ENCODE measurements around the gene P2RX3.

The P2RX3 gene

GRCh38 chr11:57342702-57343101, 4.5 kb downstream of the P2RX3 start:
- H3K4me1 Mint-ChIP-seq: peaks cover 8 to 9% of the 10 kb centered on the region in 2 donors
- DNase-seq (no peak), ATAC-seq (replicated peaks) (no peak)
- H3K9me3 Mint-ChIP-seq: no peaks in the 10 kb centered on the region
- peaks cover 0 to 18% of the 10 kb centered on the region in 2 donors for H3K27me3 Mint-ChIP-seq
- H3K4me3 Mint-ChIP-seq: no peak overlapping the region
- H3K36me3 Mint-ChIP-seq: no peaks in the 10 kb centered on the region
- H3K27ac Mint-ChIP-seq: no peak overlapping the region

- peaks cover 9% of the 10 kb centered on the region in 2 donors for H3K4me1 Mint-ChIP-seq
- ATAC-seq (replicated peaks) (no peak), DNase-seq (no peak)
- H3K9me3 Mint-ChIP-seq: no peaks in the 10 kb centered on the region
- no peak overlapping the region for H3K27ac Mint-ChIP-seq
- no peak overlapping the region for H3K4me3 Mint-ChIP-seq
- no peaks in the 10 kb centered on the region for H3K36me3 Mint-ChIP-seq
- H3K27me3 Mint-ChIP-seq: peaks cover 0 to 20% of the 10 kb centered on the region in 2 donors
Measured at GRCh38 chr11:57343825-57344224, 5.7 kb downstream of the P2RX3 start.

- H3K27me3 Mint-ChIP-seq: peaks cover 0 to 21% of the 10 kb centered on the region in 2 donors
- no peak overlapping the region for H3K27ac Mint-ChIP-seq
- H3K9me3 Mint-ChIP-seq: no peaks in the 10 kb centered on the region
- no peak for DNase-seq
- no peak overlapping the region for H3K4me3 Mint-ChIP-seq
- peaks cover 11 to 12% of the 10 kb centered on the region in 2 donors for H3K4me1 Mint-ChIP-seq
- H3K36me3 Mint-ChIP-seq: no peaks in the 10 kb centered on the region
- ATAC-seq (replicated peaks): no peak
Measured at GRCh38 chr11:57344826-57345225, 6.7 kb downstream of the P2RX3 start.

GRCh38 chr11:57345555-57346211, 7.5 kb downstream of the P2RX3 start:
- Mint-ChIP-seq H3K9me3 (no peaks in the 10 kb centered on the region), H3K36me3 (no peaks in the 10 kb centered on the region), H3K27me3 (peaks cover 0 to 20% of the 10 kb centered on the region in 2 donors), H3K4me3 (no peak overlapping the region), H3K4me1 (peaks cover 13 to 19% of the 10 kb centered on the region in 2 donors), H3K27ac (no peak overlapping the region)
- DNase-seq (peak; percentile 35), ATAC-seq (replicated peaks) (peak; percentile 78 to 83)

- Mint-ChIP-seq H3K36me3 (peaks cover 3 to 5% of the 10 kb centered on the region in 2 donors), H3K27me3 (peaks cover 0 to 22% of the 10 kb centered on the region in 2 donors), H3K4me3 (no peak overlapping the region), H3K4me1 (peaks cover 13 to 19% of the 10 kb centered on the region in 2 donors), H3K9me3 (peaks cover 4 to 5% of the 10 kb centered on the region in 2 donors), H3K27ac (peak overlapping the region; percentile 65)
- DNase-seq: no peak
- no peak for ATAC-seq (replicated peaks)
Measured at GRCh38 chr11:57347336-57347735, 9.2 kb downstream of the P2RX3 start.

- DNase-seq (no peak), ATAC-seq (replicated peaks) (no peak)
- Mint-ChIP-seq H3K9me3 (peaks cover 4 to 5% of the 10 kb centered on the region in 2 donors), H3K4me1 (peaks cover 13 to 19% of the 10 kb centered on the region in 2 donors), H3K27me3 (peaks cover 0 to 21% of the 10 kb centered on the region in 2 donors), H3K27ac (no peak overlapping the region), H3K36me3 (peaks cover 3 to 5% of the 10 kb centered on the region in 2 donors), H3K4me3 (no peak overlapping the region)
Measured at GRCh38 chr11:57348052-57348451, 9.9 kb downstream of the P2RX3 start.

- Mint-ChIP-seq H3K4me3 (no peak overlapping the region), H3K9me3 (peaks cover 4 to 5% of the 10 kb centered on the region in 2 donors), H3K4me1 (peaks cover 13 to 19% of the 10 kb centered on the region in 2 donors), H3K27ac (no peak overlapping the region), H3K36me3 (peaks cover 3 to 5% of the 10 kb centered on the region in 2 donors), H3K27me3 (peaks cover 0 to 21% of the 10 kb centered on the region in 2 donors)
- ATAC-seq (replicated peaks): no peak
- DNase-seq: no peak
Measured at GRCh38 chr11:57348636-57349313, 10.6 kb downstream of the P2RX3 start.

GRCh38 chr11:57349491-57350274, 11.5 kb downstream of the P2RX3 start:
- Mint-ChIP-seq H3K36me3 (peaks cover 3 to 5% of the 10 kb centered on the region in 2 donors), H3K4me1 (peaks cover 16 to 24% of the 10 kb centered on the region in 2 donors), H3K27ac (no peak overlapping the region), H3K27me3 (peaks cover 3 to 26% of the 10 kb centered on the region in 2 donors), H3K4me3 (no peak overlapping the region), H3K9me3 (peaks cover 4 to 5% of the 10 kb centered on the region in 2 donors)
- ATAC-seq (replicated peaks) (peak; percentile 58 to 60), DNase-seq (peak; percentile 26)

- DNase-seq (no peak), ATAC-seq (replicated peaks) (no peak)
- Mint-ChIP-seq H3K9me3 (peaks cover 4 to 5% of the 10 kb centered on the region in 2 donors), H3K4me3 (no peak overlapping the region), H3K4me1 (peaks cover 8 to 27% of the 10 kb centered on the region in 2 donors), H3K27me3 (peaks cover 18 to 34% of the 10 kb centered on the region in 2 donors), H3K27ac (no peak overlapping the region), H3K36me3 (peaks cover 3 to 5% of the 10 kb centered on the region in 2 donors)
Measured at GRCh38 chr11:57353036-57353435, 14.9 kb downstream of the P2RX3 start.

GRCh38 chr11:57353446-57353845, 15.3 kb downstream of the P2RX3 start:
- H3K27ac Mint-ChIP-seq: no peak overlapping the region
- ATAC-seq (replicated peaks): no peak
- peaks cover 18 to 34% of the 10 kb centered on the region in 2 donors for H3K27me3 Mint-ChIP-seq
- no peak overlapping the region for H3K4me3 Mint-ChIP-seq
- peaks cover 3 to 5% of the 10 kb centered on the region in 2 donors for H3K36me3 Mint-ChIP-seq
- H3K9me3 Mint-ChIP-seq: peaks cover 4 to 5% of the 10 kb centered on the region in 2 donors
- H3K4me1 Mint-ChIP-seq: peaks cover 8 to 27% of the 10 kb centered on the region in 2 donors
- DNase-seq: no peak

- Mint-ChIP-seq H3K9me3 (peaks cover 4 to 5% of the 10 kb centered on the region in 2 donors), H3K27ac (no peak overlapping the region), H3K27me3 (peaks cover 18 to 34% of the 10 kb centered on the region in 2 donors), H3K4me3 (no peak overlapping the region), H3K4me1 (peaks cover 8 to 27% of the 10 kb centered on the region in 2 donors), H3K36me3 (peaks cover 3 to 5% of the 10 kb centered on the region in 2 donors)
- no peak for ATAC-seq (replicated peaks)
- DNase-seq: no peak
Measured at GRCh38 chr11:57353852-57354251, 15.7 kb downstream of the P2RX3 start.

- Mint-ChIP-seq H3K9me3 (peaks cover 4 to 5% of the 10 kb centered on the region in 2 donors), H3K4me1 (peaks cover 8 to 25% of the 10 kb centered on the region in 2 donors), H3K4me3 (no peak overlapping the region), H3K27ac (no peak overlapping the region), H3K36me3 (peaks cover 3 to 5% of the 10 kb centered on the region in 2 donors), H3K27me3 (peaks cover 18 to 34% of the 10 kb centered on the region in 2 donors)
- DNase-seq: no peak
- peak; percentile 39 to 45 for ATAC-seq (replicated peaks)
Measured at GRCh38 chr11:57354699-57355098, 16.5 kb downstream of the P2RX3 start.

- Mint-ChIP-seq H3K4me1 (peaks cover 5 to 17% of the 10 kb centered on the region in 2 donors), H3K36me3 (peaks cover 3 to 5% of the 10 kb centered on the region in 2 donors)
Measured at GRCh38 chr11:57356268-57356667, 18.1 kb downstream of the P2RX3 start.

GRCh38 chr11:57357310-57357709, 19.2 kb downstream of the P2RX3 start:
- peaks cover 5 to 17% of the 10 kb centered on the region in 2 donors for H3K4me1 Mint-ChIP-seq
- ATAC-seq (replicated peaks): no peak
- DNase-seq: no peak
- H3K27me3 Mint-ChIP-seq: peaks cover 22 to 25% of the 10 kb centered on the region in 2 donors
- no peak overlapping the region for H3K4me3 Mint-ChIP-seq
- no peak overlapping the region for H3K27ac Mint-ChIP-seq
- no peaks in the 10 kb centered on the region for H3K36me3 Mint-ChIP-seq
- no peaks in the 10 kb centered on the region for H3K9me3 Mint-ChIP-seq

More at GRCh38 chr11:57356268-57356667, 18.1 kb downstream of the P2RX3 start:
- H3K27ac Mint-ChIP-seq: no peak overlapping the region
- peaks cover 3 to 5% of the 10 kb centered on the region in 2 donors for H3K9me3 Mint-ChIP-seq
- no peak for ATAC-seq (replicated peaks)
- no peak for DNase-seq
- H3K4me3 Mint-ChIP-seq: no peak overlapping the region
- peaks cover 18 to 24% of the 10 kb centered on the region in 2 donors for H3K27me3 Mint-ChIP-seq
